Retinal pigment epithelial cell (primary cell): ENCODE results near the gene MPL.

Experiments
- DNase-seq: peaks from one replicate; pipeline ENCODE4 v3.0.0-alpha.2; 2010; ENCODE audit warnings: low read depth
- H3K4me3 ChIP-seq: 2 replicates; pipeline ENCODE4 v1.5.1; 2011; ENCODE audit warnings: mild to moderate bottlenecking, low read length, control low read depth, moderate library complexity
- CTCF ChIP-seq: conservative IDR thresholded peaks from 2 replicates; pipeline ENCODE4 v1.5.1; 2011; ENCODE audit warnings: low read depth, low read length, control low read depth, inconsistent platforms

The MPL gene

GRCh38 chr1:43312212-43312623 is 25.4 kb upstream of the MPL start:
- DNase-seq, result no peak
- TF ChIP-seq CTCF, result no peak
- H3K4me3 ChIP-seq, result no peak overlapping the region

- no peak for TF ChIP-seq CTCF
- no peak overlapping the region for H3K4me3 ChIP-seq
- no peak for DNase-seq
Observed at GRCh38 chr1:43312663-43313515, 24.7 kb upstream of the MPL start.

- TF ChIP-seq CTCF, result no peak
- DNase-seq, result no peak
- H3K4me3 ChIP-seq, result no peak overlapping the region
Observed at GRCh38 chr1:43313771-43314170, 23.8 kb upstream of the MPL start.

GRCh38 chr1:43314233-43314632 is 23.4 kb upstream of the MPL start:
- TF ChIP-seq CTCF, result no peak
- H3K4me3 ChIP-seq, result no peak overlapping the region
- DNase-seq, result no peak

GRCh38 chr1:43315481-43315880 is 22.1 kb upstream of the MPL start:
- TF ChIP-seq CTCF, result no peak
- DNase-seq, result no peak
- no peak overlapping the region for H3K4me3 ChIP-seq

- DNase-seq, result no peak
- H3K4me3 ChIP-seq, result no peak overlapping the region
- no peak for TF ChIP-seq CTCF
Observed at GRCh38 chr1:43315963-43316737, 21.5 kb upstream of the MPL start.
